Measurements from ENCODE around the gene COL19A1.

DNA sequence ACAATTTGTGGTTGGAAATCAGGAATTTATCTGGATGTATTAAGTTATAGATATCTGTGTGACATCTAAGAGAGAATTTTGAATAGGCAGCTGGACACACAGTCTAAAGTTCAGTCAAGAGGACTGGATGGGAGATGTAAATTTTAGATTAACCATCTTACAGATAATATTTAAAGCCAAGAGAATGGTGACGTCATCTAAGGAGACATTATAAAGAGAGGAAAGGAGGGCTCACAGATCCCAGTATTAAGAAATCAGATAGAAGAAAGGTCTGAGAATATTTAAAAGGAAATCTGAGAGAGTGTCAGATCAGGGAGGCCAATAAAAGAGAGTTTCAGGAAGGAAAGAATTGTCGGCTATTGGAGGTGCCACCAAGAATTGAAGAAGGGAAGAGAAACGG lies 9.4 kb downstream of the COL19A1 start:
- TF ChIP-seq POLR2A (IDR thresholded peaks at IDR 0.05; ENCODE audit: insufficient read depth in 1 of 2, low read depth in 2 of 2, low read length in 2 of 2): no peak
- TF ChIP-seq CHD4 (IDR thresholded peaks at IDR 0.05; ENCODE audit: borderline replicate concordance, low read length): no peak
- TF ChIP-seq, protein P1, sequence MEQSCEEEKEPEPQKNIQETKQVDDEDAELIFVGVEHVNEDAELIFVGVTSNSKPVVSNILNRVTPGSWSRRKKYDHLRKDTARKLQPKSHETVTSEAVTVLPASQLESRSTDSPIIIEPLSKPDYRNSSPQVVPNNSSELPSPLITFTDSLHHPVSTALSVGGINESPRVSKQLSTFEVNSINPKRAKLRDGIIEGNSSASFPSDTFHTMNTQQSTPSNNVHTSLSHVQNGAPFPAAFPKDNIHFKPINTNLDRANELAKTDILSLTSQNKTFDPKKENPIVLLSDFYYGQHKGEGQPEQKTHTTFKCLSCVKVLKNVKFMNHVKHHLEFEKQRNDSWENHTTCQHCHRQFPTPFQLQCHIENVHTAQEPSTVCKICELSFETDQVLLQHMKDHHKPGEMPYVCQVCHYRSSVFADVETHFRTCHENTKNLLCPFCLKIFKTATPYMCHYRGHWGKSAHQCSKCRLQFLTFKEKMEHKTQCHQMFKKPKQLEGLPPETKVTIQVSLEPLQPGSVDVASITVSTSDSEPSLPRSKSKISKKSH (CRISPR knock-in tag; IDR thresholded peaks at IDR 0.05; ENCODE audit: borderline replicate concordance): no peak
- no peak for TF ChIP-seq ZNF431 (CRISPR knock-in tag; IDR thresholded peaks at IDR 0.05; ENCODE audit: borderline replicate concordance, low read depth)
- no peak for TF ChIP-seq MXI1 (IDR thresholded peaks at IDR 0.05; ENCODE audit: borderline replicate concordance, low read depth, low read length)
- TF ChIP-seq, protein P2, sequence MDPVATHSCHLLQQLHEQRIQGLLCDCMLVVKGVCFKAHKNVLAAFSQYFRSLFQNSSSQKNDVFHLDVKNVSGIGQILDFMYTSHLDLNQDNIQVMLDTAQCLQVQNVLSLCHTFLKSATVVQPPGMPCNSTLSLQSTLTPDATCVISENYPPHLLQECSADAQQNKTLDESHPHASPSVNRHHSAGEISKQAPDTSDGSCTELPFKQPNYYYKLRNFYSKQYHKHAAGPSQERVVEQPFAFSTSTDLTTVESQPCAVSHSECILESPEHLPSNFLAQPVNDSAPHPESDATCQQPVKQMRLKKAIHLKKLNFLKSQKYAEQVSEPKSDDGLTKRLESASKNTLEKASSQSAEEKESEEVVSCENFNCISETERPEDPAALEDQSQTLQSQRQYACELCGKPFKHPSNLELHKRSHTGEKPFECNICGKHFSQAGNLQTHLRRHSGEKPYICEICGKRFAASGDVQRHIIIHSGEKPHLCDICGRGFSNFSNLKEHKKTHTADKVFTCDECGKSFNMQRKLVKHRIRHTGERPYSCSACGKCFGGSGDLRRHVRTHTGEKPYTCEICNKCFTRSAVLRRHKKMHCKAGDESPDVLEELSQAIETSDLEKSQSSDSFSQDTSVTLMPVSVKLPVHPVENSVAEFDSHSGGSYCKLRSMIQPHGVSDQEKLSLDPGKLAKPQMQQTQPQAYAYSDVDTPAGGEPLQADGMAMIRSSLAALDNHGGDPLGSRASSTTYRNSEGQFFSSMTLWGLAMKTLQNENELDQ (CRISPR knock-in tag; IDR thresholded peaks at IDR 0.05; ENCODE audit: borderline replicate concordance): no peak
- TF ChIP-seq, protein P3, sequence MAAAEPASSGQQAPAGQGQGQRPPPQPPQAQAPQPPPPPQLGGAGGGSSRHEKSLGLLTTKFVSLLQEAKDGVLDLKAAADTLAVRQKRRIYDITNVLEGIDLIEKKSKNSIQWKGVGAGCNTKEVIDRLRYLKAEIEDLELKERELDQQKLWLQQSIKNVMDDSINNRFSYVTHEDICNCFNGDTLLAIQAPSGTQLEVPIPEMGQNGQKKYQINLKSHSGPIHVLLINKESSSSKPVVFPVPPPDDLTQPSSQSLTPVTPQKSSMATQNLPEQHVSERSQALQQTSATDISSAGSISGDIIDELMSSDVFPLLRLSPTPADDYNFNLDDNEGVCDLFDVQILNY (CRISPR knock-in tag; conservative IDR thresholded peaks at IDR 0.05): no peak
- TF ChIP-seq, protein P4, sequence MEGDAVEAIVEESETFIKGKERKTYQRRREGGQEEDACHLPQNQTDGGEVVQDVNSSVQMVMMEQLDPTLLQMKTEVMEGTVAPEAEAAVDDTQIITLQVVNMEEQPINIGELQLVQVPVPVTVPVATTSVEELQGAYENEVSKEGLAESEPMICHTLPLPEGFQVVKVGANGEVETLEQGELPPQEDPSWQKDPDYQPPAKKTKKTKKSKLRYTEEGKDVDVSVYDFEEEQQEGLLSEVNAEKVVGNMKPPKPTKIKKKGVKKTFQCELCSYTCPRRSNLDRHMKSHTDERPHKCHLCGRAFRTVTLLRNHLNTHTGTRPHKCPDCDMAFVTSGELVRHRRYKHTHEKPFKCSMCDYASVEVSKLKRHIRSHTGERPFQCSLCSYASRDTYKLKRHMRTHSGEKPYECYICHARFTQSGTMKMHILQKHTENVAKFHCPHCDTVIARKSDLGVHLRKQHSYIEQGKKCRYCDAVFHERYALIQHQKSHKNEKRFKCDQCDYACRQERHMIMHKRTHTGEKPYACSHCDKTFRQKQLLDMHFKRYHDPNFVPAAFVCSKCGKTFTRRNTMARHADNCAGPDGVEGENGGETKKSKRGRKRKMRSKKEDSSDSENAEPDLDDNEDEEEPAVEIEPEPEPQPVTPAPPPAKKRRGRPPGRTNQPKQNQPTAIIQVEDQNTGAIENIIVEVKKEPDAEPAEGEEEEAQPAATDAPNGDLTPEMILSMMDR (CRISPR knock-in tag; IDR thresholded peaks at IDR 0.05): no peak
- TF ChIP-seq, protein P5, sequence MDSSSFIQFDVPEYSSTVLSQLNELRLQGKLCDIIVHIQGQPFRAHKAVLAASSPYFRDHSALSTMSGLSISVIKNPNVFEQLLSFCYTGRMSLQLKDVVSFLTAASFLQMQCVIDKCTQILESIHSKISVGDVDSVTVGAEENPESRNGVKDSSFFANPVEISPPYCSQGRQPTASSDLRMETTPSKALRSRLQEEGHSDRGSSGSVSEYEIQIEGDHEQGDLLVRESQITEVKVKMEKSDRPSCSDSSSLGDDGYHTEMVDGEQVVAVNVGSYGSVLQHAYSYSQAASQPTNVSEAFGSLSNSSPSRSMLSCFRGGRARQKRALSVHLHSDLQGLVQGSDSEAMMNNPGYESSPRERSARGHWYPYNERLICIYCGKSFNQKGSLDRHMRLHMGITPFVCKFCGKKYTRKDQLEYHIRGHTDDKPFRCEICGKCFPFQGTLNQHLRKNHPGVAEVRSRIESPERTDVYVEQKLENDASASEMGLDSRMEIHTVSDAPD (CRISPR knock-in tag; IDR thresholded peaks at IDR 0.05): no peak
- no peak for TF ChIP-seq ELF1 (CRISPR knock-in tag; IDR thresholded peaks at IDR 0.05)
- TF ChIP-seq, protein P6, sequence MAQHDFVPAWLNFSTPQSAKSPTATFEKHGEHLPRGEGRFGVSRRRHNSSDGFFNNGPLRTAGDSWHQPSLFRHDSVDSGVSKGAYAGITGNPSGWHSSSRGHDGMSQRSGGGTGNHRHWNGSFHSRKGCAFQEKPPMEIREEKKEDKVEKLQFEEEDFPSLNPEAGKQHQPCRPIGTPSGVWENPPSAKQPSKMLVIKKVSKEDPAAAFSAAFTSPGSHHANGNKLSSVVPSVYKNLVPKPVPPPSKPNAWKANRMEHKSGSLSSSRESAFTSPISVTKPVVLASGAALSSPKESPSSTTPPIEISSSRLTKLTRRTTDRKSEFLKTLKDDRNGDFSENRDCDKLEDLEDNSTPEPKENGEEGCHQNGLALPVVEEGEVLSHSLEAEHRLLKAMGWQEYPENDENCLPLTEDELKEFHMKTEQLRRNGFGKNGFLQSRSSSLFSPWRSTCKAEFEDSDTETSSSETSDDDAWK (CRISPR knock-in tag; IDR thresholded peaks at IDR 0.05): no peak
- no peak for TF ChIP-seq HNRNPLL (IDR thresholded peaks at IDR 0.05; ENCODE audit: low read depth, low read length, poor library complexity, severe bottlenecking)
- no peak for TF ChIP-seq THYN1 (CRISPR knock-in tag; IDR thresholded peaks at IDR 0.05; ENCODE audit: borderline replicate concordance, low read depth)
- TF ChIP-seq ZNF570 (CRISPR knock-in tag; IDR thresholded peaks at IDR 0.05; ENCODE audit: borderline replicate concordance): no peak
